ENCODE results near the gene MYH15. TPM values are rescaled to one million over a fixed set of nuclear protein-coding genes. Genes with fewer than 3 reads are reported as not detected.

The MYH15 gene
- total RNA-seq, 1 donor from 2014 or later = 0.05 TPM

DNA sequence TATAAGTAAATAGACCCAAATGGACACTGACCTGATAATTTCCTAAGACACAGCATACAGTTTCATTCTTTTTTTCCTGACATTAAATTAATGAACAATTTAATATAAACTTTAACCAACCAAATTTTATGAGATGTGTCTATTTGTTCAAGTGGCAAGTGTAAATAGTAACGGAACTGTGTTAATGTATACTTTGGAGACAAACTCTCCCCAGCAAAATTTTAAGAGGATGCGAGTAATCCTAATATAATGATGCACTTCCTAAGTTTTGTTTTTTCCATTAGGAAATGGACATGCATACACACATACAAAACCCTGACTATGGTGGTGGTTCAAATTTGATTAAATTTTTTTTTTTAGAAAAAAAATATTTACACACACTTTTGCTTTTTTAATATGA is 38.5 kb upstream of the MYH15 start:
- Mint-ChIP-seq H3K27ac (ENCODE audit: unreplicated experiment) (no peak overlapping the region), H3K4me1 (ENCODE audit: low read depth) (peaks cover 16% of the 10 kb centered on the region), H3K27me3 (ENCODE audit: low read depth) (no peaks in the 10 kb centered on the region), H3K4me3 (ENCODE audit: unreplicated experiment) (no peak overlapping the region), H3K36me3 (ENCODE audit: low read depth) (peaks cover 2% of the 10 kb centered on the region), H3K9me3 (ENCODE audit: low read depth) (no peaks in the 10 kb centered on the region)
- TF ChIP-seq CTCF (IDR thresholded peaks at IDR 0.05) = no peak
- DNase-seq (ENCODE audit: low spot score) = no peak

DNA sequence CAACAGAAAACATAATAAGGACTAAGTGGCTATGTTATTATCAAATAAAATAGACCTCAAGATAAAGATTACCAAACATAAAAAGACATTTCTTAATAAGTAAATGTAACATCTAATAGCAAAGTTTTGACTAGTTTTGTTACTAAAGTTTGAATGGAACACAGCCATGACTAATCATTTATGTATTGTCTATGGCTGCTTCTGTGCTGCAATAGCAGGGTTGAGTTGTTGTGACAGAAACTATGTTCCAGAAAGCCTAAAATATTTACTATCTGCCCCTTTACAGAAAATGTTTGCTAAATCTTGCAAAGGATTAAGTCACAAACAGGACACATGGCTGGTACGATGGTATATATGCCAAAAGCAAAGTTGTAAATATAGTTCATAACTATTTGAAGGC is 37.9 kb upstream of the MYH15 start:
- no peak overlapping the region for H3K4me3 Mint-ChIP-seq (ENCODE audit: unreplicated experiment)
- H3K27ac Mint-ChIP-seq (ENCODE audit: unreplicated experiment) = no peak overlapping the region
- no peak for DNase-seq (ENCODE audit: low spot score)
- H3K4me1 Mint-ChIP-seq (ENCODE audit: low read depth) = peaks cover 16% of the 10 kb centered on the region
- peaks cover 5% of the 10 kb centered on the region for H3K36me3 Mint-ChIP-seq (ENCODE audit: low read depth)
- no peaks in the 10 kb centered on the region for H3K9me3 Mint-ChIP-seq (ENCODE audit: low read depth)
- no peak for TF ChIP-seq CTCF (IDR thresholded peaks at IDR 0.05)
- no peaks in the 10 kb centered on the region for H3K27me3 Mint-ChIP-seq (ENCODE audit: low read depth)

DNA sequence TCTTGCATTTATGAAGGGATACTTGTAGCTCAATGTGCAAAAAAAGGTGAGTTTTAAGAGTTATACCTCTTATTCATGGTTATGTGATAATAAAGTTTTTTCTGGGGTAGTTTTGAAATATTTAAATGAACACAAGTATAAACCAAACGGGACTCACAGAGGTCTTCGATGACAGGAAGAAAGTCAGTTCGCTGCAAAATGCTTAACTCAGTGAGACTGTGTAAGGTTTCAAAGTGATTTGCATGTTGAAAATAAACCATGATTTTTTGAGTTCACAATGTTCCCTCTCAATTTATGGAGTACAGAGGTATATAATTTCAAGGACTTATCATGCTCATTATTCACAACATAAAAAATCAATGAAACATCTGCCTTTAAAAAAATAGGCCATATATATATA is 36.3 kb upstream of the MYH15 start:
- DNase-seq (ENCODE audit: low spot score) = no peak
- H3K9me3 Mint-ChIP-seq (ENCODE audit: low read depth) = no peaks in the 10 kb centered on the region
- H3K4me1 Mint-ChIP-seq (ENCODE audit: low read depth) = peaks cover 9% of the 10 kb centered on the region
- no peaks in the 10 kb centered on the region for H3K27me3 Mint-ChIP-seq (ENCODE audit: low read depth)
- H3K36me3 Mint-ChIP-seq (ENCODE audit: low read depth) = peaks cover 5% of the 10 kb centered on the region
- no peak for TF ChIP-seq CTCF (IDR thresholded peaks at IDR 0.05)
- no peak overlapping the region for H3K4me3 Mint-ChIP-seq (ENCODE audit: unreplicated experiment)
- H3K27ac Mint-ChIP-seq (ENCODE audit: unreplicated experiment) = no peak overlapping the region

DNA sequence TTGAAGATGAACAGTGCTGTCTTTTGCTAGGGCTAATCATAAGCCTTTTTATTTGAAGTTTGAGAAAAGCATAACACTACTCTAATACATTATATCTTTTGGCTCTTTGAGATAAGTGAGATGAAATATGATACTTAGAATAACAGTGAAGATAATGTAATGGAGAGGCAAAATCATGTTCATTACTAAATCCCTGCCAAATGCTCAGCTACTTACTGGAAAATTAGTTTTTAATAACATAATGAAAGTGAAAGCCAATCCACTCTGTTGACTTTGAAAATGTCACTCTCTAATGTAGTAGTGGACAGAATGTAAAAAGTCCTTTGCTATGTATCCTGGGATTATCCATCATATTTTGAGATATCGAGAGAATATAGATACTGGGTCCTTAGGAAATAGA is 35.9 kb upstream of the MYH15 start:
- no peak for DNase-seq (ENCODE audit: low spot score)
- Mint-ChIP-seq H3K27ac (ENCODE audit: unreplicated experiment) (no peak overlapping the region), H3K36me3 (ENCODE audit: low read depth) (peaks cover 5% of the 10 kb centered on the region), H3K27me3 (ENCODE audit: low read depth) (no peaks in the 10 kb centered on the region), H3K4me3 (ENCODE audit: unreplicated experiment) (no peak overlapping the region), H3K9me3 (ENCODE audit: low read depth) (no peaks in the 10 kb centered on the region), H3K4me1 (ENCODE audit: low read depth) (peaks cover 9% of the 10 kb centered on the region)
- no peak for TF ChIP-seq CTCF (IDR thresholded peaks at IDR 0.05)

DNA sequence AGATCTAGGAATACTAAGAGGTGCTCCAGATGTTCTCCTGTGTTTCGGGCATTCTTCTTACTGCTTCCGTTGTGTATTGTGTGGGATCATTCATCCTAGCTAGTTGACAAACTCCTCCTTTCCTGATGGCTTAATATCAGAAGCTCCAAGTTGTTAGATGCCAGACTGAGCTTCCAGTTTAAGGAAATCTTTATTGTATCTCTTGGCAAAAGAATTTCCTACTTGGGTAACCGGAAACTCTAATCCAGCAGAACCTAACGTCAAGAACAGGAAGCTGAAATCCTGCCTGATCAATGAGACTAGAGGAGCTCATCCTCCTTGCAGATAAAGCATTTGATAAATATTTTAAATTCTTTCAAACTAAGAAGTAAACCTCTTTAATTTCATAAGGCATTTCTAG is 27.7 kb upstream of the MYH15 start:
- Mint-ChIP-seq H3K9me3 (ENCODE audit: low read depth) (no peaks in the 10 kb centered on the region), H3K27me3 (ENCODE audit: low read depth) (no peaks in the 10 kb centered on the region), H3K27ac (ENCODE audit: unreplicated experiment) (no peak overlapping the region), H3K36me3 (ENCODE audit: low read depth) (no peaks in the 10 kb centered on the region), H3K4me3 (ENCODE audit: unreplicated experiment) (no peak overlapping the region), H3K4me1 (ENCODE audit: low read depth) (no peaks in the 10 kb centered on the region)
- TF ChIP-seq CTCF (IDR thresholded peaks at IDR 0.05) = no peak
- no peak for DNase-seq (ENCODE audit: low spot score)
